Limb (tissue), 2 donors: ENCODE results near the gene FER1L5.

Experiments
- DNase-seq, 2 donors: peaks; one replicate each; pipeline ENCODE4 v3.0.0-alpha.2; 2016; ENCODE audit errors: extremely low spot score in 2 of 2

Gene FER1L5

GRCh38 chr2:96695602-96696001 is 53.0 kb downstream of the FER1L5 start:
- DNase-seq: no peak

- DNase-seq: no peak
Observed at GRCh38 chr2:96697476-96697875, 54.9 kb downstream of the FER1L5 start.

- no peak for DNase-seq
Observed at GRCh38 chr2:96698221-96698861, 55.8 kb downstream of the FER1L5 start.

GRCh38 chr2:96699021-96699420 is 56.5 kb downstream of the FER1L5 start:
- DNase-seq: no peak

- DNase-seq: no peak
Observed at GRCh38 chr2:96699621-96700020, 57.1 kb downstream of the FER1L5 start.

GRCh38 chr2:96700086-96700485 is 57.5 kb downstream of the FER1L5 start:
- no peak for DNase-seq

- no peak for DNase-seq
Observed at GRCh38 chr2:96701636-96702035, 59.1 kb downstream of the FER1L5 start.

- DNase-seq: no peak
Observed at GRCh38 chr2:96702098-96702785, 59.7 kb downstream of the FER1L5 start.

- no peak for DNase-seq
Observed at GRCh38 chr2:96703021-96703751, 60.6 kb downstream of the FER1L5 start.

GRCh38 chr2:96710985-96711384 is 68.4 kb downstream of the FER1L5 start:
- no peak for DNase-seq

GRCh38 chr2:96715658-96716057 is 73.1 kb downstream of the FER1L5 start:
- no peak for DNase-seq

GRCh38 chr2:96716388-96716787 is 73.8 kb downstream of the FER1L5 start:
- no peak for DNase-seq

- DNase-seq: no peak
Observed at GRCh38 chr2:96726131-96726530, 83.6 kb downstream of the FER1L5 start.

GRCh38 chr2:96727431-96727830 is 84.9 kb downstream of the FER1L5 start:
- DNase-seq: no peak

- DNase-seq: no peak
Observed at GRCh38 chr2:96729748-96730147, 87.2 kb downstream of the FER1L5 start.

- no peak for DNase-seq
Observed at GRCh38 chr2:96730212-96730611, 87.6 kb downstream of the FER1L5 start.

- DNase-seq: no peak
Observed at GRCh38 chr2:96733931-96734330, 91.4 kb downstream of the FER1L5 start.

- peak; percentile 8 to 36 for DNase-seq
Observed at GRCh38 chr2:96734880-96735583, 92.5 kb downstream of the FER1L5 start.

GRCh38 chr2:96737251-96737650 is 94.7 kb downstream of the FER1L5 start:
- no peak for DNase-seq

GRCh38 chr2:96737831-96738230 is 95.3 kb downstream of the FER1L5 start:
- DNase-seq: no peak

- no peak for DNase-seq
Observed at GRCh38 chr2:96739076-96739632, 96.6 kb downstream of the FER1L5 start.
